K562 (cell line): ENCODE results near the gene ADRM1.

ENCODE experiments used
- ARNT ChIP-seq, 2 experiments: fragments of 450-650 bp; IDR thresholded peaks; 2 replicates each; pipeline ENCODE4 v1.6.1; 2016; ENCODE audit warnings: mild to moderate bottlenecking in 1 of 2
- CTCF ChIP-seq, 3 experiments: IDR thresholded peaks in 2 of 3; conservative IDR thresholded peaks in 1 of 3; 2 replicates each; pipeline ENCODE4 v1.5.1; 2011 to 2012; ENCODE audit warnings: low read length in 3 of 3, mild to moderate bottlenecking in 3 of 3, control low read depth in 2 of 3, improper control_type of control experiment in 1 of 3, inconsistent platforms in 1 of 3, low read depth in 1 of 3, mixed read lengths in 1 of 3, moderate library complexity in 1 of 3; ENCODE audit not compliant: insufficient read depth in 2 of 3
- EZH2 ChIP-seq: IDR thresholded peaks from 2 replicates; pipeline ENCODE4 v1.6.1; 2012; ENCODE audit warnings: low read depth, mild to moderate bottlenecking, inconsistent platforms, low read length, borderline replicate concordance
- MAFK ChIP-seq: IDR thresholded peaks from 2 replicates; pipeline ENCODE4 v1.6.1; 2011; ENCODE audit warnings: low read length, improper control_type of control experiment
- MXD1 ChIP-seq: fragments of 250-450 bp; sonication (Bioruptor Pico); IDR thresholded peaks from 2 replicates; pipeline ENCODE4 v1.8.0; 2021; ENCODE audit warnings: borderline replicate concordance, mild to moderate bottlenecking, moderate library complexity; ENCODE audit not compliant: poor library complexity, severe bottlenecking
- NRF1 ChIP-seq, 2 experiments: fragments of 450-650 bp; IDR thresholded peaks in 1 of 2; conservative IDR thresholded peaks in 1 of 2; 2 replicates each; pipeline ENCODE4 v1.6.1; 2014; ENCODE audit warnings: mild to moderate bottlenecking in 2 of 2
- POLR2A ChIP-seq: fragments of 450-650 bp; conservative IDR thresholded peaks from 2 replicates; pipeline ENCODE4 v1.6.1; 2016
- POLR2AphosphoS5 ChIP-seq: IDR thresholded peaks from 2 replicates; pipeline ENCODE4 v1.6.1; 2011; ENCODE audit warnings: mild to moderate bottlenecking, low read depth, low read length, moderate library complexity; ENCODE audit not compliant: control insufficient read depth, insufficient read depth
- YBX1 ChIP-seq: fragments of 450-650 bp; IDR thresholded peaks from 2 replicates; pipeline ENCODE4 v1.7.1; 2016; ENCODE audit warnings: mild to moderate bottlenecking

- no peak for TF ChIP-seq CTCF (IDR thresholded peaks at IDR 0.05 in 2 of 3, conservative IDR thresholded peaks at IDR 0.05 in 1 of 3; ENCODE audit: insufficient read depth in 2 of 3, low read depth in 1 of 3, low read length in 3 of 3)
- no peak for TF ChIP-seq POLR2A
- no peak for TF ChIP-seq EZH2
- TF ChIP-seq POLR2AphosphoS5, result no peak
- TF ChIP-seq NRF1 (conservative IDR thresholded peaks at IDR 0.05 in 1 of 2, IDR thresholded peaks at IDR 0.05 in 1 of 2), result no peak
- no peak for TF ChIP-seq ARNT (IDR thresholded peaks at IDR 0.05)
- no peak for TF ChIP-seq YBX1
- TF ChIP-seq MXD1, result no peak
- no peak for TF ChIP-seq MAFK
Measured at GRCh38 chr20:62292108-62292507, 10.7 kb upstream of the ADRM1 start.
